ENCODE data around the gene IQCM. TPM values are rescaled to one million over a fixed set of nuclear protein-coding genes. Genes with fewer than 3 reads are reported as not detected.

The IQCM gene
- total and polyA plus RNA-seq, 7 experiments from 2014 or later = not detected

DNA sequence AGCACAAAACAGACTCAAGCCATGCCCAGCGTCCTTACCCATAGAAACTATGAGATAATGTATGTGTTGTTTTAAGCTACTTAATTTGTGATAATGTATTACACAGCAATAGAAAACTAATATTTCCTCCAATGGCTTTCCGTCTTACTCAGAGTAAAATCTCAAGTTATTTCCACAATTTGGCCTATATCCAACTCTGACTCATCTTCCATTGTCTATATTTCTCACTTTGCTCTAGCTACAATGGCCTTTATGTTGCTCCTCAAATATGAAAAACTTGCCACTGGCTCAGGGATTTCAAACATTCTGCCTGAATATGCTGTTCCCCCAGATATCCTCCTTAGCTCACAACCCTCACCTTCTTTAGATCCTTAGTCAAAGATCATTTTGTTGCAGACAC is 31.6 kb downstream of the IQCM start:
- no peaks in the 10 kb centered on the region for H3K9me3 ChIP-seq (ENCODE audit: control insufficient read depth in 2 of 3, low read length in 3 of 3)
- ChIA-PET CTCF (no interaction called here), POLR2A (no interaction called here)

GRCh38 chr4:149781150-149781549 is 34.5 kb downstream of the IQCM start:
- Mint-ChIP-seq H3K4me3 (no peak overlapping the region), H3K4me1 (no peaks in the 10 kb centered on the region), H3K36me3 (no peaks in the 10 kb centered on the region), H3K27ac (no peak overlapping the region), H3K27me3 (no peaks in the 10 kb centered on the region), H3K9me3 (peaks cover 0 to 5% (median 1%) of the 10 kb centered on the region in 11 donors)
- CTCF ChIA-PET = no interaction called here
- no peaks in the 10 kb centered on the region for H3K36me3 ChIP-seq (ENCODE audit: control insufficient read depth in 2 of 3, insufficient read depth in 3 of 3, low read length in 3 of 3)
- H3K9me3 ChIP-seq (ENCODE audit: control insufficient read depth in 2 of 3, low read length in 3 of 3) = no peaks in the 10 kb centered on the region
- H3K4me1 ChIP-seq (ENCODE audit: control insufficient read depth in 2 of 2, insufficient read depth in 2 of 2, low read length in 2 of 2) = no peaks in the 10 kb centered on the region
- intact Hi-C loops (cut with micrococcal nuclease) = no loop called here
- no peaks in the 10 kb centered on the region for H3K27me3 ChIP-seq (ENCODE audit: control insufficient read depth in 2 of 2, insufficient read depth in 2 of 2, low read length in 2 of 2)
- POLR2A ChIA-PET = no interaction called here
- DNase-seq = no peak
- H3K4me3 ChIP-seq (ENCODE audit: low read length) = no peak overlapping the region
- ATAC-seq = no peak
- H3K27ac ChIP-seq (ENCODE audit: low read depth, low read length) = no peak overlapping the region

More for the DNA sequence above, 31.6 kb downstream of the IQCM start:
- ATAC-seq (no peak), DNase-seq (no peak)
- H3K27me3 Mint-ChIP-seq = no peaks in the 10 kb centered on the region
- H3K4me1 Mint-ChIP-seq = no peaks in the 10 kb centered on the region
- no peak overlapping the region for H3K4me3 Mint-ChIP-seq
- H3K36me3 Mint-ChIP-seq = no peaks in the 10 kb centered on the region
- peaks cover 0 to 6% (median 0%) of the 10 kb centered on the region in 11 donors for H3K9me3 Mint-ChIP-seq
- H3K27ac Mint-ChIP-seq = no peak overlapping the region
- no peaks in the 10 kb centered on the region for H3K27me3 ChIP-seq (ENCODE audit: control insufficient read depth in 2 of 2, insufficient read depth in 2 of 2, low read length in 2 of 2)
- intact Hi-C loops (cut with micrococcal nuclease) = no loop called here
- H3K36me3 ChIP-seq (ENCODE audit: control insufficient read depth in 2 of 3, insufficient read depth in 3 of 3, low read length in 3 of 3) = no peaks in the 10 kb centered on the region
- H3K4me1 ChIP-seq (ENCODE audit: control insufficient read depth in 2 of 2, insufficient read depth in 2 of 2, low read length in 2 of 2) = no peaks in the 10 kb centered on the region
- H3K4me3 ChIP-seq (ENCODE audit: low read length) = no peak overlapping the region
- H3K27ac ChIP-seq (ENCODE audit: low read depth, low read length) = no peak overlapping the region

DNA sequence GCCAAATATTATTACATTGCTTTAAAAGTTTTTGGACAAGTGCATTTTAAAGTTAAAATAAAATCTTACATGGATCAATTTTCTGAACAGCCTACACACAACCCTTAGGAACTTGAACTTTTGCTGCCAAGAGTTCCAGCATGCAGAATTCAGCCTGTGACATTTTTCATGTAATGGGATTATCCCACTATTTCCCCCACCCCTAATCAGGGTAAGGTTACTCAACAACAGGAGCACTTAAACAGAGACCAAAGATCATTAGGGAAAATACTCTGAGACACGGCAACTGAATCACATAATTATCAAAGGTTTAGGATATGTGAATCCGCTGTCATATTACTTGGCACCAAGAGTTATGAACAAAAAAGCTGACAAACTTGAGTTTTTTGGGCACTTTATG is 47.2 kb downstream of the IQCM start:
- Mint-ChIP-seq H3K4me3 (no peak overlapping the region), H3K4me1 (no peaks in the 10 kb centered on the region), H3K27me3 (no peaks in the 10 kb centered on the region), H3K9me3 (peaks cover 0 to 13% (median 3%) of the 10 kb centered on the region in 11 donors), H3K27ac (no peak overlapping the region), H3K36me3 (no peaks in the 10 kb centered on the region)
- Histone ChIP-seq H3K27ac (ENCODE audit: low read depth, low read length) (no peak overlapping the region), H3K27me3 (ENCODE audit: control insufficient read depth in 2 of 2, insufficient read depth in 2 of 2, low read length in 2 of 2) (no peaks in the 10 kb centered on the region), H3K9me3 (ENCODE audit: control insufficient read depth in 2 of 3, low read length in 3 of 3) (no peaks in the 10 kb centered on the region), H3K36me3 (ENCODE audit: control insufficient read depth in 2 of 3, insufficient read depth in 3 of 3, low read length in 3 of 3) (no peaks in the 10 kb centered on the region), H3K4me3 (ENCODE audit: low read length) (no peak overlapping the region), H3K4me1 (ENCODE audit: control insufficient read depth in 2 of 2, insufficient read depth in 2 of 2, low read length in 2 of 2) (no peaks in the 10 kb centered on the region)
- ChIA-PET CTCF (no interaction called here), POLR2A (no interaction called here)
- ATAC-seq (no peak), DNase-seq (no peak)
- intact Hi-C loops (cut with micrococcal nuclease) = no loop called here

DNA sequence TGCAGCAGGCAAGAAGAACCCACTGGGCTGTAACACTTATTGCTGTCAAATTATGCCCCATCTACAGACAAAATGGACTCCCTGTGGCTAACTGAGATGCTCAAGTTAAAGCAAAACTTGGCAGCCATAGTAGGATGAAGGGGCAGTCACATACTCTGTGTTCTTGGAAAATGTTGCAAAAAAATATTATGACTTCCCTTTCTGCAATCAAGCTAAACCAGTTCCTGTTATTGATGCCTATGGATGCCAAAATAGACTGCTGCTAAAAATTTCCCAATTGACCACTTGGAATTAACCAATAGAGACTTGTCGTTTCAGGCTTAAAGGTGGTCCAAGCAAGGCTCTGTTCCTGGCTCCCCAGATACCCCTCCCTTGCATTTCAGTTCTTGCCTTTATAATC is 49.5 kb downstream of the IQCM start:
- intact Hi-C loops (cut with micrococcal nuclease) = no loop called here
- H3K4me1 ChIP-seq (ENCODE audit: control insufficient read depth in 2 of 2, insufficient read depth in 2 of 2, low read length in 2 of 2) = no peaks in the 10 kb centered on the region
- H3K4me3 Mint-ChIP-seq = no peak overlapping the region
- H3K36me3 ChIP-seq (ENCODE audit: control insufficient read depth in 2 of 3, insufficient read depth in 3 of 3, low read length in 3 of 3) = no peaks in the 10 kb centered on the region
- no peak overlapping the region for H3K4me3 ChIP-seq (ENCODE audit: low read length)
- no peaks in the 10 kb centered on the region for H3K4me1 Mint-ChIP-seq
- ChIA-PET POLR2A (no interaction called here), CTCF (no interaction called here)
- DNase-seq = no peak
- ATAC-seq = no peak
- no peaks in the 10 kb centered on the region for H3K27me3 ChIP-seq (ENCODE audit: control insufficient read depth in 2 of 2, insufficient read depth in 2 of 2, low read length in 2 of 2)
- peaks cover 0 to 10% (median 3%) of the 10 kb centered on the region in 11 donors for H3K9me3 Mint-ChIP-seq
- H3K27ac Mint-ChIP-seq = no peak overlapping the region
- H3K27me3 Mint-ChIP-seq = no peaks in the 10 kb centered on the region
- H3K36me3 Mint-ChIP-seq = no peaks in the 10 kb centered on the region
- no peaks in the 10 kb centered on the region for H3K9me3 ChIP-seq (ENCODE audit: control insufficient read depth in 2 of 3, low read length in 3 of 3)
- H3K27ac ChIP-seq (ENCODE audit: low read depth, low read length) = no peak overlapping the region

DNA sequence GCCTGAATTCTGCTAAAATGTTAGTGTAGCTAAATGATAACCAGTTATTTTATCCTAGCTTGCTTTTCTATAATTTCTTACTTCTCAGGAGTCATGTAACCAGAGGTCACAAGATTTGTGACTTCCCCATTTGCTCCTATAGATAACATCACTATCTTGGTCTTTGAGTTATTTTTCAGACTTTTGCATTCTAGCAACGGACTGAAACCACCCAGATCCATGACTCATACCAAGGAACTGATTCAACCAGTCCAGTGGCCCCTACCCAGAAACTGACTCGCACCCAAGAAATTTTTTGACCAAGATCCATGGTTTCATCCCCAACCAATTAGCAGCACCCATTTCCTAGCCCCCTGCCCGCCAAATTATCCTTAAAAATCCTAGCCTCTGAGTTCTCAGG is 50.0 kb downstream of the IQCM start:
- ChIA-PET CTCF (no interaction called here), POLR2A (no interaction called here)
- H3K36me3 Mint-ChIP-seq = no peaks in the 10 kb centered on the region
- intact Hi-C loops (cut with micrococcal nuclease) = no loop called here
- Histone ChIP-seq H3K27me3 (ENCODE audit: control insufficient read depth in 2 of 2, insufficient read depth in 2 of 2, low read length in 2 of 2) (no peaks in the 10 kb centered on the region), H3K27ac (ENCODE audit: low read depth, low read length) (no peak overlapping the region), H3K9me3 (ENCODE audit: control insufficient read depth in 2 of 3, low read length in 3 of 3) (no peaks in the 10 kb centered on the region), H3K36me3 (ENCODE audit: control insufficient read depth in 2 of 3, insufficient read depth in 3 of 3, low read length in 3 of 3) (no peaks in the 10 kb centered on the region), H3K4me1 (ENCODE audit: control insufficient read depth in 2 of 2, insufficient read depth in 2 of 2, low read length in 2 of 2) (no peaks in the 10 kb centered on the region), H3K4me3 (ENCODE audit: low read length) (no peak overlapping the region)
- ATAC-seq (no peak), DNase-seq (no peak)
- H3K9me3 Mint-ChIP-seq = peaks cover 0 to 10% (median 3%) of the 10 kb centered on the region in 11 donors
- H3K4me3 Mint-ChIP-seq = no peak overlapping the region
- no peak overlapping the region for H3K27ac Mint-ChIP-seq
- H3K27me3 Mint-ChIP-seq = no peaks in the 10 kb centered on the region
- H3K4me1 Mint-ChIP-seq = no peaks in the 10 kb centered on the region

- Histone ChIP-seq H3K27me3 (ENCODE audit: control insufficient read depth in 2 of 2, insufficient read depth in 2 of 2, low read length in 2 of 2) (no peaks in the 10 kb centered on the region), H3K36me3 (ENCODE audit: control insufficient read depth in 2 of 3, insufficient read depth in 3 of 3, low read length in 3 of 3) (no peaks in the 10 kb centered on the region), H3K4me1 (ENCODE audit: control insufficient read depth in 2 of 2, insufficient read depth in 2 of 2, low read length in 2 of 2) (no peaks in the 10 kb centered on the region), H3K27ac (ENCODE audit: low read depth, low read length) (no peak overlapping the region), H3K9me3 (ENCODE audit: control insufficient read depth in 2 of 3, low read length in 3 of 3) (no peaks in the 10 kb centered on the region), H3K4me3 (ENCODE audit: low read length) (no peak overlapping the region)
- ATAC-seq = no peak
- POLR2A ChIA-PET = no interaction called here
- DNase-seq = no peak
- CTCF ChIA-PET = no interaction called here
- intact Hi-C loops (cut with micrococcal nuclease) = no loop called here
- no peak overlapping the region for H3K27ac Mint-ChIP-seq
- no peaks in the 10 kb centered on the region for H3K4me1 Mint-ChIP-seq
- peaks cover 0 to 1% (median 0%) of the 10 kb centered on the region in 11 donors for H3K9me3 Mint-ChIP-seq
- no peak overlapping the region for H3K4me3 Mint-ChIP-seq
- H3K36me3 Mint-ChIP-seq = no peaks in the 10 kb centered on the region
- H3K27me3 Mint-ChIP-seq = no peaks in the 10 kb centered on the region
These were observed 59.7 kb downstream of the IQCM start for GRCh38 chr4:149755969-149756368.

DNA sequence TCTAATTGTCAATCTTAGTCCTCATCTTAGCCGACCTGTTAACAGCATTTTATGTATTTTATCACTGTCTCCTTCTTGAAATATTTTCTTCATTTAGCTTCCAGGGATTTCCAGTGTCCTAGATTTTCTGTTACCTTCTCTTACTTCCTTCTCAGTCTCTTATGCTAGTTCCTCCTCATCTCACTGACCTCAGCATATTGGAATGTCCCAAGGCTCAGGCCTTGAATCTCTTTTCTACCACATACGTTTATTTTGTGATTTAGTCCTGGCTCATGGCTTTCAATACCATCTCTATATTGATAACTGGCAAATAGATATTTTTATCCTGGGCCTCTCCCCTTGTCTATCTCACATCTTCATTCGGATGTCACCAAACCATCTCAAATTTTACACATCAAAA is 61.1 kb downstream of the IQCM start:
- no peaks in the 10 kb centered on the region for H3K36me3 ChIP-seq (ENCODE audit: control insufficient read depth in 2 of 3, insufficient read depth in 3 of 3, low read length in 3 of 3)
- Mint-ChIP-seq H3K4me1 (no peaks in the 10 kb centered on the region), H3K27ac (no peak overlapping the region), H3K9me3 (peaks cover 0 to 2% (median 0%) of the 10 kb centered on the region in 11 donors), H3K36me3 (no peaks in the 10 kb centered on the region), H3K4me3 (no peak overlapping the region), H3K27me3 (no peaks in the 10 kb centered on the region)
- POLR2A ChIA-PET = no interaction called here
- no peak overlapping the region for H3K27ac ChIP-seq (ENCODE audit: low read depth, low read length)
- CTCF ChIA-PET = no interaction called here
- H3K4me3 ChIP-seq (ENCODE audit: low read length) = no peak overlapping the region
- intact Hi-C loops (cut with micrococcal nuclease) = no loop called here
- no peaks in the 10 kb centered on the region for H3K9me3 ChIP-seq (ENCODE audit: control insufficient read depth in 2 of 3, low read length in 3 of 3)
- ATAC-seq (no peak), DNase-seq (no peak)
- no peaks in the 10 kb centered on the region for H3K4me1 ChIP-seq (ENCODE audit: control insufficient read depth in 2 of 2, insufficient read depth in 2 of 2, low read length in 2 of 2)
- no peaks in the 10 kb centered on the region for H3K27me3 ChIP-seq (ENCODE audit: control insufficient read depth in 2 of 2, insufficient read depth in 2 of 2, low read length in 2 of 2)

Measured in naive thymus-derived CD4-positive, alpha-beta T cell (primary cell).